ENCODE results near the gene RINL. TPM values are rescaled to one million over a fixed set of nuclear protein-coding genes. Genes with fewer than 3 reads are reported as not detected.
A peak's percentile ranks its signal among the peaks of the same experiment; 100 is the strongest.

The RINL gene
- total and polyA plus RNA-seq, 2 of the 4 experiments (the other 2 are of a cell fraction) = 0.72 to 1.9 TPM

DNA sequence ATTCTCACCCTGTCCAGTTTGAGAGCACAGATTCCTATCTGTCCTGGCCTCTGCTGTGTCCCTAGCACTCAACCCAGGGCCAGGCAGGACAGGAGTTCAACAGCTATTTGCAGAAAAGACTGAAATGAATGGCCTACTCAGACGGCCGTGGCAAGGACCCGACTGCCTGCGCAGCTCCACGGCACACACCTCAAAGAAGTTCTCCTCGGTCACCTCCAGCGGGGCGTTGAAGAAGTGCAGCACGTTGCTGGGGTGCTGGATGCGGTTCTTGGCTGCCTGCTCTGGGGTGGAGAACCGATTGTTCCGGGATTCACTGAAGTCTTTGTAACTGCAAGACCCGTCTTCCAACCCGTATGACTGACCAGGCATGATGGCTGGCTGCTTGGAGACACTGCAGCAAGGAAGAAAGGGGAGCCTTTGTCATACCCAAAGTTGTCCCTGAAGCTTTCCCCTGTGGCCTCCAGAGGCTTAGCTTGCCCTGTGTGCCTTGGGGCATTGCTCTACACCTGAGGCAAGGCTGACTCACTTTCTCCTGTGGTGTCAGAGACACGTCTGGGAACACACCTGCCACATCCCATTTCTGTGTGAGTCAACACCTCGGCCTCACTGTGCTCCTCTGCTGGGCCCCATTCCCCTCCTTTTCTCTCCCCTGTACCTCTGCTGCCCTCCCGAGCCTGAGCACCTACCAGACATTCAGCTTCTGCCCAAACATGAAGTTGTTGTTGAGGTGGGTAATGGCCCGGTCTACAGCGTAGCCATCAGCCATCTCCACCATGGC is 39.7 kb downstream of the RINL start:
- Histone ChIP-seq H2BK15ac (ENCODE audit: low read depth, low read length) (no peak overlapping the region), H3K36me3 (ENCODE audit: control insufficient read depth, insufficient read depth, low read length) (peaks cover 73% of the 10 kb centered on the region), H3K79me1 (ENCODE audit: low read depth in 1 of 2, low read length in 2 of 2) (peaks cover 44 to 71% of the 10 kb centered on the region in 2 experiments), H3K14ac (replicated peaks; ENCODE audit: low read depth, low read length) (no peak overlapping the region), H3K4me2 (ENCODE audit: low read depth, low read length) (no peak overlapping the region), H4K8ac (ENCODE audit: low read depth in 2 of 2, low read length in 2 of 2) (peak overlapping the region in 1 of 2 experiments; percentile 23; a peak in 1 of 4 replicates), H2AK5ac (ENCODE audit: low read depth, low read length) (no peak overlapping the region), H3K27me3 (ENCODE audit: control insufficient read depth, insufficient read depth, low read length) (no peaks in the 10 kb centered on the region), H2AFZ (replicated peaks; ENCODE audit: low read length, poor library complexity) (no peak overlapping the region), H2BK120ac (ENCODE audit: low read depth, low read length) (no peak overlapping the region), H3K4me3 (ENCODE audit: insufficient read depth, low read depth, low read length) (no peak overlapping the region), H3K4me1 (ENCODE audit: control insufficient read depth, insufficient read depth, low read length) (peaks cover 10% of the 10 kb centered on the region; the same call in 1 of the 2 replicates), H3K27ac (ENCODE audit: insufficient read depth, low read length) (no peak overlapping the region), H3K23ac (ENCODE audit: low read depth, low read length) (no peak overlapping the region), H4K5ac (ENCODE audit: low read depth, low read length) (no peak overlapping the region), H3K9me1 (ENCODE audit: insufficient read depth, low read length) (peaks cover 5% of the 10 kb centered on the region; the same call in 1 of the 2 replicates), H3K9me3 (ENCODE audit: control insufficient read depth, insufficient read depth, low read length) (no peaks in the 10 kb centered on the region), H3K9ac (ENCODE audit: low read depth, low read length) (no peak overlapping the region), H3K56ac (ENCODE audit: extremely low read depth, insufficient read depth, low read length) (no peak overlapping the region), H2BK20ac (ENCODE audit: low read depth, low read length) (no peak overlapping the region), H3K18ac (ENCODE audit: low read depth, low read length) (no peak overlapping the region), H4K20me1 (ENCODE audit: insufficient read depth, low read length) (peaks cover 63% of the 10 kb centered on the region), H3K4ac (ENCODE audit: low read depth, low read length) (no peak overlapping the region), H4K91ac (ENCODE audit: insufficient read depth, low read depth, low read length) (no peak overlapping the region), H2BK5ac (ENCODE audit: low read depth, low read length, poor library complexity, severe bottlenecking) (peak overlapping the region; percentile 14), H2AK9ac (replicated peaks; ENCODE audit: low read depth, low read length, poor library complexity) (no peak overlapping the region)
- dilution Hi-C loops (cut with HindIII; ENCODE audit: low sequenced_read_pairs, unreplicated experiment) (no loop called here), in situ Hi-C loops (cut with MboI; ENCODE audit: low sequenced_read_pairs) (no loop called here), intact Hi-C loops (cut with micrococcal nuclease) (no loop called here)
- ChIA-PET CTCF (interaction anchor here (1.4 kb wide), 1 partner anchor 92 kb away, joined by 3 read pairs; the partner anchor contains the start of genes MRPS12 and SARS2), POLR2A (ENCODE audit: unreplicated experiment) (no interaction called here)
- DNase-seq (no peak), ATAC-seq (ENCODE audit: low read depth) (no peak)
- BruUV-seq (replicated peaks) = no TSS peak
- TF ChIP-seq FOS (IDR thresholded peaks at IDR 0.05; ENCODE audit: low read depth, low read length) = no peak
- WGBS, 2 experiments (ENCODE audit: extremely low coverage in 2 of 2, insufficient read length in 1 of 2) = 65% methylated on average over 6 of the region's 19 CpGs; no CpG with 5 or more reads in 1 of the 2 experiments
